HepG2 (cell line): ENCODE measurements around the gene TAGLN2. TPM values are rescaled to one million over a fixed set of nuclear protein-coding genes. Genes with fewer than 3 reads are reported as not detected.

Experiments used
- ATAC-seq: fragments of 200-7000 bp; cut with Tn5 transposase; 3 replicates; pipeline ENCODE4 v1.9.1; 2020; ENCODE audit warnings: mild to moderate bottlenecking, moderate library complexity
- BruUV-seq: library from RNA; stranded (reverse); fragments of 400-500 nt; replicated peaks from 2 replicates; lab custom pipeline; 2021; lab: Mats Ljungman, UMichigan
- CTCF ChIA-PET: fragments of 300-600 bp; formaldehyde crosslinking; extraction: SDS; loops from one replicate; lab custom pipeline; 2021; ENCODE audit warnings: low total read pairs, inconsistent platforms, low intra/inter-chr PET ratio; lab: Yijun Ruan, JAX
- POLR2A ChIA-PET: fragments of 350-600 bp; sonication (Branson Sonifier 250); formaldehyde crosslinking; loops from one replicate; lab custom pipeline; 2020; ENCODE audit warnings: antibody characterized with exemption, inconsistent platforms; lab: Yijun Ruan, JAX
- DNase-seq: peaks from one replicate; pipeline ENCODE4 v3.0.0-alpha.2; 2015; ENCODE audit warnings: low spot score
- FAIRE-seq: peaks from 3 replicates; lab custom pipeline; 2011; peaks lifted over from hg19 to GRCh38; lab: Jason Lieb, UNC
- H2AFZ ChIP-seq: one replicate; pipeline ENCODE4 v1.6.1; 2011; ENCODE audit warnings: low read length, inconsistent platforms
- H3K27ac ChIP-seq: fragments of 300-600 bp; 3 replicates; pipeline ENCODE4 v1.8.0; 2011; ENCODE audit warnings: mixed run types, mild to moderate bottlenecking, mixed read lengths, low read length, inconsistent platforms; ENCODE audit not compliant: insufficient read depth; ENCODE audit errors: extremely low read length
- H3K27me3 ChIP-seq, 2 experiments: fragments of 200-600 bp in 1 of 2; 2 replicates in 1 of 2; 3 replicates in 1 of 2; pipeline versions ENCODE4 v1.6.0 to v1.8.0; 2011; ENCODE audit warnings: low read length in 2 of 2, mild to moderate bottlenecking in 2 of 2, moderate library complexity in 2 of 2, inconsistent platforms in 1 of 2; ENCODE audit not compliant: insufficient read depth in 2 of 2, control insufficient read depth in 1 of 2
- H3K36me3 ChIP-seq, 2 experiments: fragments of 200-600 bp in 1 of 2; replicated peaks in 1 of 2; 2 replicates in 1 of 2; 3 replicates in 1 of 2; pipeline versions ENCODE4 v1.5.1 to v1.8.0; 2011; ENCODE audit warnings: low read length in 2 of 2, inconsistent platforms in 1 of 2; ENCODE audit not compliant: insufficient read depth in 2 of 2, control insufficient read depth in 1 of 2
- H3K4me1 ChIP-seq: 2 replicates; pipeline ENCODE4 v1.5.1; 2012; ENCODE audit warnings: low read length, inconsistent platforms; ENCODE audit not compliant: insufficient read depth
- H3K4me2 ChIP-seq: 2 replicates; pipeline ENCODE4 v1.6.0; 2011; ENCODE audit warnings: low read depth, low read length, inconsistent platforms
- H3K4me3 ChIP-seq, 3 experiments: fragments of 200-600 bp in 1 of 3; sonication (generic), shearing (Covaris generic) in 1 of 3; replicated peaks in 1 of 3; 2 replicates each; pipeline ENCODE4 v1.5.1; 2011 to 2016; ENCODE audit warnings: low read length in 3 of 3, inconsistent platforms in 2 of 3, low read depth in 2 of 3, mild to moderate bottlenecking in 2 of 3, control low read depth in 1 of 3, mixed read lengths in 1 of 3; ENCODE audit not compliant: insufficient read depth in 1 of 3
- H3K79me2 ChIP-seq: one replicate; pipeline ENCODE4 v1.6.1; 2011; ENCODE audit warnings: low read length, inconsistent platforms; ENCODE audit not compliant: insufficient read depth
- H3K9ac ChIP-seq: 2 replicates; pipeline ENCODE4 v1.6.0; 2011; ENCODE audit warnings: mild to moderate bottlenecking, low read depth, low read length, inconsistent platforms; ENCODE audit not compliant: insufficient read depth
- H3K9me3 ChIP-seq: 2 replicates; pipeline ENCODE4 v1.5.1; 2012; ENCODE audit warnings: mild to moderate bottlenecking, low read length
- H4K20me1 ChIP-seq: 2 replicates; pipeline ENCODE4 v1.6.0; 2011; ENCODE audit warnings: inconsistent platforms, mild to moderate bottlenecking, low read length, moderate library complexity; ENCODE audit not compliant: insufficient read depth
- MED1 ChIP-seq: sonication (generic); formaldehyde crosslinking; IDR thresholded peaks from 2 replicates; pipeline ENCODE4 v1.4.0; 2020; ENCODE audit warnings: missing genetic modification reagents
- MIER3 ChIP-seq: IDR thresholded peaks from 2 replicates; pipeline ENCODE4 v1.6.1; 2016; ENCODE audit warnings: missing compliant biosample characterization, borderline replicate concordance
- RBAK ChIP-seq: sonication (generic); formaldehyde crosslinking; IDR thresholded peaks from 2 replicates; pipeline ENCODE4 v1.5.1; 2020; ENCODE audit warnings: mild to moderate bottlenecking, missing genetic modification reagents
- SIX4 ChIP-seq: sonication (generic); formaldehyde crosslinking; IDR thresholded peaks from 2 replicates; pipeline ENCODE4 v1.4.0; 2020; ENCODE audit warnings: missing genetic modification reagents
- TOPORS ChIP-seq: sonication (generic); formaldehyde crosslinking; IDR thresholded peaks from 2 replicates; pipeline ENCODE4 v1.8.0; 2023; ENCODE audit warnings: mild to moderate bottlenecking, missing genetic modification reagents
- ZC3H13 ChIP-seq: sonication (generic); formaldehyde crosslinking; IDR thresholded peaks from 2 replicates; pipeline ENCODE4 v1.8.1; 2023; ENCODE audit warnings: mild to moderate bottlenecking, missing genetic modification reagents, moderate library complexity
- ZNF24 ChIP-seq: fragments of 450-650 bp; IDR thresholded peaks from 2 replicates; pipeline ENCODE4 v1.6.1; 2017; ENCODE audit warnings: antibody characterized with exemption, mild to moderate bottlenecking
- ZNF616 ChIP-seq: sonication (generic); formaldehyde crosslinking; IDR thresholded peaks from 2 replicates; pipeline ENCODE4 v1.5.0; 2020; ENCODE audit warnings: low read depth, mild to moderate bottlenecking, missing genetic modification reagents
- WGBS: methylation state at CpG from one replicate; pipeline ENCODE4 v1.1.6; 2017; ENCODE audit warnings: low lambda C conversion rate; 5-methylcytosine and 5-hydroxymethylcytosine counted together
- in situ Hi-C: cut with HindIII; loops from 2 replicates; pipeline ENCODE4 v1.10.0; 2017; ENCODE audit warnings: low pct_unique_long_range_greater_than_20kb; ENCODE audit not compliant: extremely low pct_ligation_motif_present
- intact Hi-C: fragments of 100-400 bp; cut with micrococcal nuclease; formaldehyde crosslinking; loops from one replicate; pipeline ENCODE4 v1.10.0; 2022; ENCODE audit not compliant: unreplicated experiment
- polyA plus RNA-seq, 8 experiments: library from polyadenylated mRNA; depleted of rRNA in 3 of 8; stranded (reverse) in 7 of 8; unstranded in 1 of 8; fragments of >200 nt; fragmentation: Illumina TruSeq in 4 of 8; extraction: Trizol in 4 of 8; gene quantifications; 2 replicates each; pipeline versions ENCODE4 v1.2.1 to v1.2.3, GENCODE V29; 2011 to 2016; ENCODE audit warnings: low read depth in 4 of 8, missing spikeins in 1 of 8, mixed read lengths in 1 of 8; ENCODE audit not compliant: insufficient read depth in 1 of 8
- total RNA-seq, 5 experiments: library from RNA; depleted of rRNA; stranded (reverse); fragments of >200 nt; fragmentation: Illumina TruSeq; extraction: Trizol; gene quantifications; 2 replicates each; pipeline ENCODE4 v1.2.3, GENCODE V29; 2016; ENCODE audit warnings: low read depth in 1 of 5
- TF ChIP-seq, protein P1 (sequence below): sonication (generic); formaldehyde crosslinking; IDR thresholded peaks from 2 replicates; pipeline ENCODE4 v1.4.0; 2020; ENCODE audit warnings: missing genetic modification reagents

TAGLN2 gene
- total and polyA plus RNA-seq, 2 of the 13 experiments (the other 11 are each of a cell fraction or from before 2014, with no cell fraction given) = 6.7 to 17.2 TPM

DNA sequence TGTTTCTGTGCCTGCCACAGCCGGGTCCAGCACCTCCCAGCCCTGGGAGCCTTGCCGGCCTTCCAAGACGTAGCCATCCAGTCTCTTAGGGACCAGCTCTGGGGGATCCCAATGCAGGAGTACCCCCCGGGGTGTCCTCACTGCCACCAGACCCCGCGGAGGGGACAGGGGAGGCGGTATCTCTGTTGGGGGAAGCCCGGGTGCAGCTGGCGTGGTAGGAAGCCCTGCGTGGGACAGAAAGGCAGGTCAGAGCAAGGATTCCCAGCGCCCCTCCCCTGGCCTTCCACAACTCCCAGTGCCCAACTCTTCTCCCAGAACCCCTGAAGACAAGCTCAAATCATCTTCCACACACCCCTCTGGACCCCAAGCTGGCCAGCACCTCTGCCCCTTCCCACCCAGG is 4.9 kb upstream of the TAGLN2 start:
- H3K27me3 ChIP-seq = peaks cover 8 to 46% of the 10 kb centered on the region in 2 experiments
- peaks cover 9% of the 10 kb centered on the region for H3K4me1 ChIP-seq
- 0% methylated on average over 1 of the region's 11 CpGs for WGBS
- in situ Hi-C loops (no loop called here), intact Hi-C loops (no loop called here)
- ATAC-seq (no peak), FAIRE-seq (no peak), DNase-seq (no peak)
- no peak overlapping the region for H3K4me3 ChIP-seq
- no peaks in the 10 kb centered on the region for H4K20me1 ChIP-seq
- no peaks in the 10 kb centered on the region for H3K36me3 ChIP-seq
- H2AFZ ChIP-seq = no peak overlapping the region
- no peak overlapping the region for H3K4me2 ChIP-seq
- no TSS peak for BruUV-seq
- H3K79me2 ChIP-seq = no peaks in the 10 kb centered on the region
- H3K9me3 ChIP-seq = no peaks in the 10 kb centered on the region
- no peak overlapping the region for H3K9ac ChIP-seq
- CTCF ChIA-PET = no interaction called here
- TF ChIP-seq RBAK (CRISPR knock-in tag) (no peak), ZC3H13 (CRISPR knock-in tag) (no peak), ZNF24 (no peak), MIER3 (CRISPR knock-in tag) (no peak), ZNF616 (CRISPR knock-in tag) (no peak), MED1 (no peak), SIX4 (no peak), TOPORS (CRISPR knock-in tag) (no peak)
- TF ChIP-seq, protein P1, sequence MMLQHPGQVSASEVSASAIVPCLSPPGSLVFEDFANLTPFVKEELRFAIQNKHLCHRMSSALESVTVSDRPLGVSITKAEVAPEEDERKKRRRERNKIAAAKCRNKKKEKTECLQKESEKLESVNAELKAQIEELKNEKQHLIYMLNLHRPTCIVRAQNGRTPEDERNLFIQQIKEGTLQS (CRISPR knock-in tag) = no peak
- POLR2A ChIA-PET = no interaction called here
- no peak overlapping the region for H3K27ac ChIP-seq
